HG03469 (cell line): ENCODE measurements around the gene TMEM144.

Experiments
- ATAC-seq: cut with Tn5 transposase; IDR thresholded peaks from one replicate; pipeline ENCODE4 v1.9.1; 2021; ENCODE audit warnings: mild to moderate bottlenecking, moderate library complexity, moderate number of reproducible peaks; ENCODE audit not compliant: unreplicated experiment

TMEM144 gene

DNA sequence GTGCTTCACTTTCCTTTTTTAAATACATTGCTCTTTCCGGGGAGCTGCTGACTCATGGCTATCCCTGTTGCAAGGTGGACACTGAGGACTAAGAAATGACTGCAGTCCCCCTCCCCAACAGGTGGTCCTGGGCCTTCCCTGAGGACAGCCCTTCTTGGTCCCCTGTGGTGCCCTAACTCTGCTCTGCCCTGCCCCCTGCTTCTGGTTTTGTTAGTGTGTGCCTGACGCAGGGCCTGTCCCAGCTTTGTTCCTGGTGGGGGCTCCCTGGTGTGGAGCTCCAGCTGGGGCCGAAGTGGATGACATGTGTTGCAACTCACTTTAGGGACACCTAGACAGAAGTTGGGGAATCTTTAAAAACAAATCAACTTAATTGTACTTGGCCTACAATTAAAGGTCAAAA is 81.9 kb downstream of the TMEM144 start:
- ATAC-seq: no peak

DNA sequence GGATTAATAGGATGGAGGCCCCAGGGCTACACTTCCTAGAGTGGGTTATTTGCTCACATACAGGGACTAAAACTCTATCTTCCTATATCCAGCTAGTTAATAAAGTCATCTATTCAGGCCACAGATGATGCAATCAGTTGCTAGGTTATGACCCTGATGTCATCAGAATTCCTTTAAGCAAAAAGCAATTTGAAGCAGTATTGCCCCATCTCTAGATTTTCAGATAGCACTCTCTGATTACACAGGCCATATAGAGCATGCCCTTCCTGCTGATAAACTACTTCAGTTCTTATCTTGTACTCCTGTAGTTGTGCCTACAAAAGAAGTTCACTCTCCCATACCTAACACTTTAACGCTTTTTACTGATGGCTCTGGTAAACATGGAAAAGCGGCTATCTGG is 84.8 kb downstream of the TMEM144 start:
- ATAC-seq: no peak

DNA sequence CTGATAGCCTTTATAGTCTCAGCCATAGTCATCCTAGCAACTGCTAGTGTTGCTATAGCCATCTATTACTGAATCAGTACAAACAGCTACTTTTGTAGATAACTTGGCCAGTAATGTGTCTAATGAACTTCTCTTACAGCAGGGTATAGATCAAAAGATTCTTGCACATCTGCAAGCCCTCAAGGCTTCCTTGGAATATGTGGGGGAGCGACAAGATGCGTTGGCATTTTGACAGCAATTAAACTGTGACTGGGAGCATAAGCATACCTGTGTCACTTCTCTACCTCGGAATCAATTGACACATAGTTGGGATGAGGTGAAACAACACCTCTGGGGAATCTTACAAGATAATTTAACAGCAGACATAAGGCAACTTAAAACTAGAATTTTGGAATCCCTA is 87.6 kb downstream of the TMEM144 start:
- no peak for ATAC-seq

DNA sequence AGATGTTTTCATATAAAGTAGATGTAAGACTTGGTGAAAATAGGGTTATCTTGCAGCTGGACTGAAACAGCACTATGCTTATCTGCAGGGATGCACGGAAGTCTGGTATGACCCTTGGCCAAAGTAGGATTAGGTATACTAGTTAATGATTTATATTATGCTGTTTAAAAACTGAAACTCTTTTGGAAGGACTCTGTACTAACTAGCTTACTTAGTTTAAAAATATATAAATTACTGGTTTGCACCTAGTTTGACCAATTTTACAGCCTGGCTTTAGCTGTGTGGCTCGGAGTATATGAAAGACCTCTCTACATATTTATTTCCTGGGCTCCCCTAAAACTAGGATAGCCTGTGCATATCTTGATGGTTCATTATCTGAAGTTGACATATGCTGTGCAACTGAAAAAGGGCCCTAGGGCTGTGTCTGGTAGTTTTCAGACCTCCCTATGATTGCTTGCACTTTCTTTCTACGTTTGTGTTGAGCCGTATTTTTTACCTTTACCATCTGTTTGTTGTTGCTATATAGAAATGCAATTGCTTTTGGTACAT is 89.2 kb downstream of the TMEM144 start:
- no peak for ATAC-seq

DNA sequence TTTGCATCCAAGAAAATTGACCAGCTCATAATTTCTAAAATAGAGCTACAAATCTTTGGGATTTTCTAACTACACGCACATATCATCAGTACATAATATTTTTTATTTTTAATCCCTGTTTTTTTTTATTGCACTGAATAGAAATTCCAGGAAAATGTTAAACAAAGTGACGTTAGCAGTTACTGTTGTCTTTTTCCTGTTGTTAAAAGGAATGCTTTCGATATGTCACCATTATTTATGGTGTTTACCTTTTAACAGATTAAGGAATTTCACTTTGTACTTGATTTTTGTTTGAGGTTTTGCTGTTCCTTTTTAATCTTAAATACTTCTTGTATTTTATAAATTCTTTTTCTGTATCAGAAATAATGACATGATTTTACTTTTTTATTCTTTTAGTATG is 89.7 kb downstream of the TMEM144 start:
- no peak for ATAC-seq

DNA sequence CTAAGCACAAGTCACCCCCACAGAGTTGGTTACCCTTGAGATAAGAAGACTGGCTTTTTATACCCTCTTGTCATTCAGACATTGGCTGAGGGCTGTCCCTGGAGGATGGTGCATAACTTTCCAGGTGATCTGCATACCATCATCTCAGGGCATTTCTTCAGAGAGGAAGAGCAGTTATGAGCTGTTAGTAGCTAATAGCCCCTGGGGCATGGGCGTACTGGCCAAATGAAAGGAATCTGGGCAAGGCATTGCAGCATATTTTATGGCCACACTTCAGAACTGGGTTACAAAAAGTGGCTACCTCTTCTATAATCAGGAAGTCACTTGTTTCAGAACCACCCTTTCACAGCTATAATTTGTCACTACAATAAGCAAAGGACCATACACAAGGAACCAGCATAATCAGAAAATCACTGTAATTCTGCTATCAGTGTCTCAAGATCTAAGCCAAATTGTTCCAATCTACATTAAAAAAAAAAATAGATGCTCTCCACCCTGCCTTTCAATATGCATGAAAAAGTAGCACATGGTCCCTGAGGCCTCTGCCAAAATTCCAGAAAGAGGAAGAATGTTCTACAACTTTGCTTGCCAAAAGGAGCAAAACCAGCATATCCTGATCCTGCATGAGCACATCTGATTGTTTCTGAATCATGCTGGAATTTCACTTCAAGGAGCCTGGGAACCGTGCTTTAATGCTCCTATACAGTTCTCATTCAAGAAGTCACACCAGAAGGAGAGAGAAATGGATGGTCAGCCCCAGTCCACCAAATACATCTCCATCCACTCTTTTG is 92.0 kb downstream of the TMEM144 start:
- ATAC-seq: no peak

DNA sequence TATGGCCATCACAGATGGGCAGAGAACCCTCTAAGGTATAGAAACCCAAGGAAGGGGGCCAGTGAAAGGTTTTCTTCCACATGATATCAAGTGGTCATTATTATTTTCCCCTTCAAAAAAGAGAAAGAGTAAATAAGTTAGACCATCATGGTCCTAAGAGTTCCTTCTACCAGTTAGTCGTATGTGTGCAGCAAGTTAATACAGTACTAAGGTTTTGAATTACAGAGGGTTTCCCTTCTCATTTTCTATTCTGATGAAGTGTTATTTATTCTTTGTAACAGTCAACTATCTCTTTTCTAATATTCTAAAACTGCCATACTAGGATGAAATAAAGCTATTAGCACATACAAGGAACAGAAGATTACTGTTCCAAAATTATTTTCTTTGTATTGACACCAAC is 94.4 kb downstream of the TMEM144 start:
- no peak for ATAC-seq
